ENCODE results near the gene RFX8. TPM values are rescaled to one million over a fixed set of nuclear protein-coding genes. Genes with fewer than 3 reads are reported as not detected.

RFX8 gene
- total and polyA plus RNA-seq, 2 donors (not counting 3 experiments of a cell fraction or from before 2014, with no cell fraction given): 0.21 to 1.00 TPM

- POLR2A ChIA-PET: no interaction called here
Measured at GRCh38 chr2:101351207-101351606, 123.7 kb downstream of the RFX8 start.

More at GRCh38 chr2:101351207-101351606, 123.7 kb downstream of the RFX8 start:
- no peak overlapping the region for H3K4me2 ChIP-seq (ENCODE audit: insufficient read depth, low read length)
- H3K36me3 ChIP-seq (ENCODE audit: control insufficient read depth in 2 of 2, extremely low read depth in 1 of 2, insufficient read depth in 2 of 2, low read length in 2 of 2): no peaks in the 10 kb centered on the region
- H3K9ac ChIP-seq (replicated peaks; ENCODE audit: extremely low read depth, insufficient read depth, low read length): no peak overlapping the region
- dilution Hi-C loops (cut with MboI; ENCODE audit: extremely low pct_ligation_motif_present, low sequenced_read_pairs): no loop called here
- BruUV-seq (replicated peaks): no TSS peak
- no peak overlapping the region for H3K27ac ChIP-seq (ENCODE audit: insufficient read depth, low read depth, low read length)
- no peaks in the 10 kb centered on the region for H3K9me1 ChIP-seq (replicated peaks; ENCODE audit: control insufficient read depth, extremely low read depth, insufficient read depth, low read length)
- FAIRE-seq (no peak), DNase-seq (ENCODE audit: low read depth, low spot score) (no peak)
- intact Hi-C loops (cut with micrococcal nuclease): loop anchor here (2.0 kb wide), 1 partner anchor 36 kb away; the partner anchor contains the start of gene CREG2
- no peaks in the 10 kb centered on the region for H3K4me1 ChIP-seq (ENCODE audit: control insufficient read depth, extremely low read depth, insufficient read depth, low read length)
- no peaks in the 10 kb centered on the region for H4K20me1 ChIP-seq (replicated peaks; ENCODE audit: control insufficient read depth, extremely low read depth, insufficient read depth, low read length)
- H2AFZ ChIP-seq (ENCODE audit: low read depth, low read length): no peak overlapping the region
- TF ChIP-seq, protein P1, sequence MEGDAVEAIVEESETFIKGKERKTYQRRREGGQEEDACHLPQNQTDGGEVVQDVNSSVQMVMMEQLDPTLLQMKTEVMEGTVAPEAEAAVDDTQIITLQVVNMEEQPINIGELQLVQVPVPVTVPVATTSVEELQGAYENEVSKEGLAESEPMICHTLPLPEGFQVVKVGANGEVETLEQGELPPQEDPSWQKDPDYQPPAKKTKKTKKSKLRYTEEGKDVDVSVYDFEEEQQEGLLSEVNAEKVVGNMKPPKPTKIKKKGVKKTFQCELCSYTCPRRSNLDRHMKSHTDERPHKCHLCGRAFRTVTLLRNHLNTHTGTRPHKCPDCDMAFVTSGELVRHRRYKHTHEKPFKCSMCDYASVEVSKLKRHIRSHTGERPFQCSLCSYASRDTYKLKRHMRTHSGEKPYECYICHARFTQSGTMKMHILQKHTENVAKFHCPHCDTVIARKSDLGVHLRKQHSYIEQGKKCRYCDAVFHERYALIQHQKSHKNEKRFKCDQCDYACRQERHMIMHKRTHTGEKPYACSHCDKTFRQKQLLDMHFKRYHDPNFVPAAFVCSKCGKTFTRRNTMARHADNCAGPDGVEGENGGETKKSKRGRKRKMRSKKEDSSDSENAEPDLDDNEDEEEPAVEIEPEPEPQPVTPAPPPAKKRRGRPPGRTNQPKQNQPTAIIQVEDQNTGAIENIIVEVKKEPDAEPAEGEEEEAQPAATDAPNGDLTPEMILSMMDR (IDR thresholded peaks at IDR 0.05; ENCODE audit: extremely low read depth in 1 of 2, insufficient read depth in 1 of 2, low read depth in 1 of 2, low read length in 2 of 2): no peak
- TF ChIP-seq GATA2 (IDR thresholded peaks at IDR 0.05; ENCODE audit: insufficient read depth, insufficient read length, low read depth, low read length) (no peak), MYC (IDR thresholded peaks at IDR 0.05; ENCODE audit: low read depth, low read length) (no peak)
- CTCF ChIA-PET: interaction anchor here (0.7 to 5.1 kb wide), 9 partner anchors 9 to 889 kb away, joined by 3 to 47 read pairs (median 10); partner anchors contain the start of genes CREG2 and RNF149
- H3K9me3 ChIP-seq (replicated peaks; ENCODE audit: control insufficient read depth, insufficient read depth, low read length): no peaks in the 10 kb centered on the region
- no peaks in the 10 kb centered on the region for H3K79me2 ChIP-seq (ENCODE audit: control insufficient read depth, insufficient read depth, low read length)
- no peaks in the 10 kb centered on the region for H3K27me3 ChIP-seq (ENCODE audit: control insufficient read depth in 2 of 2, insufficient read depth in 2 of 2, low read length in 2 of 2)
- H3K4me3 ChIP-seq (replicated peaks in 1 of 3; ENCODE audit: insufficient read depth in 1 of 3, low read depth in 1 of 3, low read length in 3 of 3): no peak overlapping the region

Data from endothelial cell of umbilical vein (primary cell).